Measurements from ENCODE around the gene GRM1.

DNA sequence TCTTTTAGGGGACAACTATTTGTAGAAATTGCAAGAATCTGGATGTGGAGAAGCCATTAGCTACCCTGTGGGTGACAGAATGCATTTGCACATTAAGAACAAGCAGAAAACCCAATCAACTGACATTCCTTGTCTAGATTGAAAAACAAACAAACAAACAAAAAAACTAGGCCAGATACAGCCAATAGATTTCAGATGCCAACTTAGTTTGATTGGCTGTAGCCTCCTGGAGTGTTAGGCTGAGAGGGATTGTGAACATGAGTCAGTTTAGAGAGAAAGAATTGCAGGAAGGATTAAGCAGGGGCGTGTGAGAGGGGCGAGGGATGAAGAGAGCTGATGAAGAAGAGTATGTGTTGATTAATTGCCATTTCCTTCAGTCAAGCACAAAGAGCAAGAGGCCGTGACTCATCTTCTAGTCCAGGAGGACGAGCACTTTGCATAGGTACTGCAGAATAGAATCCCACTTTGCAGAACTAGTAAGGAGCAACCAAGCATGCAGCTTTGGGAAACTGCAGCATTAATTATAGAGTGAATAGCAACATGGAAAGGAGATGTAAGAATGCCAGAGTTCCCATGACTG is 326.7 kb downstream of the GRM1 start:
- TF ChIP-seq GATA2 (IDR thresholded peaks at IDR 0.05; ENCODE audit: low read depth, low read length): no peak
- TF ChIP-seq GATA3 (IDR thresholded peaks at IDR 0.05; ENCODE audit: low read depth, low read length): no peak

All from SH-SY5Y (cell line).